ENCODE measurements around the gene EMSY.

EMSY gene

DNA sequence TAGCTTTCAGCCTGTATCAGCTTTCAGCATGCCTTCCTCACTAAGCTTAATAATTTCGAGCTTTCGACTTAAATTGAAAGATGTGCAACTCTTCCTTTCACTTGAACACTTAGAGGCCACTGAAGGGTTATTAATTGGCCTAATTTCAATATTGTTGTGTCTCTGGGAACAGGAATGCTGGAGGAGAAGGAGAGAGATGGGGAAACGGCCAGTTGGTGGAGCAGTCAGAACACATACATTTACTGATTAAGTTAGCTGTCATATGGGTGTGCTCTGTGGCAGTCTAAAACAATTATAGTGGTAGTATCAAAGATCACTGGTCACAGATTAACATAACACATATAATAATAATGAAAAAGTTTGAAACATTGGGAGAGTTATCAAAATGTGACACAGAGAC, 119.5 kb downstream of the EMSY start:
- H3K27ac ChIP-seq (replicated peaks) = no peak overlapping the region
- no peaks in the 10 kb centered on the region for H3K27me3 ChIP-seq (ENCODE audit: insufficient read depth, poor library complexity, severe bottlenecking)
- TF ChIP-seq GABPA (IDR thresholded peaks at IDR 0.05; ENCODE audit: low read depth) (no peak), SPI1 (IDR thresholded peaks at IDR 0.05; ENCODE audit: borderline replicate concordance, low read depth) (no peak), POLR2AphosphoS5 (IDR thresholded peaks at IDR 0.05; ENCODE audit: low read depth) (no peak)
- TF ChIP-seq, protein P1, sequence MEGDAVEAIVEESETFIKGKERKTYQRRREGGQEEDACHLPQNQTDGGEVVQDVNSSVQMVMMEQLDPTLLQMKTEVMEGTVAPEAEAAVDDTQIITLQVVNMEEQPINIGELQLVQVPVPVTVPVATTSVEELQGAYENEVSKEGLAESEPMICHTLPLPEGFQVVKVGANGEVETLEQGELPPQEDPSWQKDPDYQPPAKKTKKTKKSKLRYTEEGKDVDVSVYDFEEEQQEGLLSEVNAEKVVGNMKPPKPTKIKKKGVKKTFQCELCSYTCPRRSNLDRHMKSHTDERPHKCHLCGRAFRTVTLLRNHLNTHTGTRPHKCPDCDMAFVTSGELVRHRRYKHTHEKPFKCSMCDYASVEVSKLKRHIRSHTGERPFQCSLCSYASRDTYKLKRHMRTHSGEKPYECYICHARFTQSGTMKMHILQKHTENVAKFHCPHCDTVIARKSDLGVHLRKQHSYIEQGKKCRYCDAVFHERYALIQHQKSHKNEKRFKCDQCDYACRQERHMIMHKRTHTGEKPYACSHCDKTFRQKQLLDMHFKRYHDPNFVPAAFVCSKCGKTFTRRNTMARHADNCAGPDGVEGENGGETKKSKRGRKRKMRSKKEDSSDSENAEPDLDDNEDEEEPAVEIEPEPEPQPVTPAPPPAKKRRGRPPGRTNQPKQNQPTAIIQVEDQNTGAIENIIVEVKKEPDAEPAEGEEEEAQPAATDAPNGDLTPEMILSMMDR (IDR thresholded peaks at IDR 0.05; ENCODE audit: insufficient read depth, low read length) = no peak
- TF ChIP-seq, protein P2, sequence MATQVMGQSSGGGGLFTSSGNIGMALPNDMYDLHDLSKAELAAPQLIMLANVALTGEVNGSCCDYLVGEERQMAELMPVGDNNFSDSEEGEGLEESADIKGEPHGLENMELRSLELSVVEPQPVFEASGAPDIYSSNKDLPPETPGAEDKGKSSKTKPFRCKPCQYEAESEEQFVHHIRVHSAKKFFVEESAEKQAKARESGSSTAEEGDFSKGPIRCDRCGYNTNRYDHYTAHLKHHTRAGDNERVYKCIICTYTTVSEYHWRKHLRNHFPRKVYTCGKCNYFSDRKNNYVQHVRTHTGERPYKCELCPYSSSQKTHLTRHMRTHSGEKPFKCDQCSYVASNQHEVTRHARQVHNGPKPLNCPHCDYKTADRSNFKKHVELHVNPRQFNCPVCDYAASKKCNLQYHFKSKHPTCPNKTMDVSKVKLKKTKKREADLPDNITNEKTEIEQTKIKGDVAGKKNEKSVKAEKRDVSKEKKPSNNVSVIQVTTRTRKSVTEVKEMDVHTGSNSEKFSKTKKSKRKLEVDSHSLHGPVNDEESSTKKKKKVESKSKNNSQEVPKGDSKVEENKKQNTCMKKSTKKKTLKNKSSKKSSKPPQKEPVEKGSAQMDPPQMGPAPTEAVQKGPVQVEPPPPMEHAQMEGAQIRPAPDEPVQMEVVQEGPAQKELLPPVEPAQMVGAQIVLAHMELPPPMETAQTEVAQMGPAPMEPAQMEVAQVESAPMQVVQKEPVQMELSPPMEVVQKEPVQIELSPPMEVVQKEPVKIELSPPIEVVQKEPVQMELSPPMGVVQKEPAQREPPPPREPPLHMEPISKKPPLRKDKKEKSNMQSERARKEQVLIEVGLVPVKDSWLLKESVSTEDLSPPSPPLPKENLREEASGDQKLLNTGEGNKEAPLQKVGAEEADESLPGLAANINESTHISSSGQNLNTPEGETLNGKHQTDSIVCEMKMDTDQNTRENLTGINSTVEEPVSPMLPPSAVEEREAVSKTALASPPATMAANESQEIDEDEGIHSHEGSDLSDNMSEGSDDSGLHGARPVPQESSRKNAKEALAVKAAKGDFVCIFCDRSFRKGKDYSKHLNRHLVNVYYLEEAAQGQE (IDR thresholded peaks at IDR 0.05; ENCODE audit: insufficient replicate concordance, low read depth) = no peak
- no peak for DNase-seq (ENCODE audit: low read depth in 1 of 2, low spot score in 1 of 2)
- H3K4me3 ChIP-seq (replicated peaks; ENCODE audit: insufficient read depth, low read length) = no peak overlapping the region

DNA sequence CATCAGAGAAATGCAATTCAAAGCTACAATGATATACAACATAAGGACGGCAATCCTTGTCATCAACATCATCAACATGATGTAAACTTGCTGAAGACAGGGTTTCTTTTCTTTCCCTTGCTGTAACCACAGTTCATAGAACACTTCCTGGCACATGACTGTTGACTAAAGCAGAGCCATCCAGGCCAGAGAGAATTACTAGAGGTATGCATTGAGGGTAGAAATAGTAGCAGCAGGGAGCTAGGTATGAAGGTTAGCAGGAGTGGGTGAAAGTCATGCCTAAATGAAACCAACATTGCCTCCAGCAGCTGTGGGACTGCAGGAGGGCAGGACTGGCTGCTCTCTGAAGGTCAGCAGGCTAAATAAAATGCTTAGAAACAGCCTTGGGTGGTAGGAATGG, 122.0 kb downstream of the EMSY start:
- Histone ChIP-seq H3K27ac (replicated peaks) (no peak overlapping the region), H3K4me3 (replicated peaks; ENCODE audit: insufficient read depth, low read length) (no peak overlapping the region), H3K27me3 (ENCODE audit: insufficient read depth, poor library complexity, severe bottlenecking) (no peaks in the 10 kb centered on the region)
- TF ChIP-seq, protein P1 (IDR thresholded peaks at IDR 0.05; ENCODE audit: insufficient read depth, low read length) = no peak
- TF ChIP-seq SPI1 (IDR thresholded peaks at IDR 0.05; ENCODE audit: borderline replicate concordance, low read depth) = no peak
- TF ChIP-seq POLR2AphosphoS5 (IDR thresholded peaks at IDR 0.05; ENCODE audit: low read depth) = no peak
- TF ChIP-seq, protein P2 (IDR thresholded peaks at IDR 0.05; ENCODE audit: insufficient replicate concordance, low read depth) = no peak
- TF ChIP-seq GABPA (IDR thresholded peaks at IDR 0.05; ENCODE audit: low read depth) = no peak
- DNase-seq (ENCODE audit: low read depth in 1 of 2, low spot score in 1 of 2) = no peak

DNA sequence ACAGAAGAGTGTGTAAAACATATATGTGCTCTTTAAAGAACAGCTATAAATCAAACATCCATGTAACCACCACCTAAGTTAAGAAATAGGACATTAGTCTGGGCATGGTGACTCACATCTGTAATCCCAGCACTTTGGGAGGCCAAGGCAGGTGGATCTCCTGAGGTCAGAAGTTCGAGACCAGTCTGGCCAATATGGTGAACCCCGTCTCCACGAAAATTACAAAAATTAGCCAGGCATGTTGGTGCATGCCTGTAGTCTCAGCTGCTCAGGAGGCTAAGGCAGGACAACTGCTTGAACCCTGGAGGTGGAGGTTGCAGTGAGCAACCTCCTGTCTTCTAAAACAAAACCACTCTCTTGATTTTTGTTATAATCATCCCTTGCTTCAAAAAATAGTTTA, 122.4 kb downstream of the EMSY start:
- Histone ChIP-seq H3K27ac (replicated peaks) (no peak overlapping the region), H3K4me3 (replicated peaks; ENCODE audit: insufficient read depth, low read length) (no peak overlapping the region), H3K27me3 (ENCODE audit: insufficient read depth, poor library complexity, severe bottlenecking) (no peaks in the 10 kb centered on the region)
- TF ChIP-seq, protein P1 (IDR thresholded peaks at IDR 0.05; ENCODE audit: insufficient read depth, low read length) = no peak
- no peak for DNase-seq (ENCODE audit: low read depth in 1 of 2, low spot score in 1 of 2)

DNA sequence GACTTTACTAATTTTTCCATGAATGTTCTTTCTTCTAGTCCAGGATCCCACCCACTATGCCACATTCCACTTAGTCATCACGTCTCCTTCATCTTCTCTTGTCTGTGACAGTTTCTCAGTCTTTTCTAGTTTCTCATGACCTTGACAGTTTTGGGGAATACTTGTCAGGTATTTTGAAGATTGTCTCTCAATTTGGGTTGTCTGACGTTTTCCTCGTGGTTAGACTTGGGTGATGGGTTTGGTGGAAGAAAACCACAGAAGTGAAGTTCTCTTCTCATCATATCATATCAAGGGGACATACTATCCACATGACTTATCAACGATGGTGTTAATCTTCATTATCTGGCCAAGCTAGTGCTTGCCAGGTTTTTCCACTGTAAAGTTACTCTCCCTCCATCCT, 123.3 kb downstream of the EMSY start:
- H3K27me3 ChIP-seq (ENCODE audit: insufficient read depth, poor library complexity, severe bottlenecking) = no peaks in the 10 kb centered on the region
- no peak overlapping the region for H3K27ac ChIP-seq (replicated peaks)
- DNase-seq (ENCODE audit: low read depth in 1 of 2, low spot score in 1 of 2) = no peak
- TF ChIP-seq POLR2AphosphoS5 (IDR thresholded peaks at IDR 0.05; ENCODE audit: low read depth) = no peak
- TF ChIP-seq, protein P1 (IDR thresholded peaks at IDR 0.05; ENCODE audit: insufficient read depth, low read length) = no peak
- TF ChIP-seq GABPA (IDR thresholded peaks at IDR 0.05; ENCODE audit: low read depth) = no peak
- TF ChIP-seq, protein P2 (IDR thresholded peaks at IDR 0.05; ENCODE audit: insufficient replicate concordance, low read depth) = no peak
- no peak for TF ChIP-seq SPI1 (IDR thresholded peaks at IDR 0.05; ENCODE audit: borderline replicate concordance, low read depth)
- no peak overlapping the region for H3K4me3 ChIP-seq (replicated peaks; ENCODE audit: insufficient read depth, low read length)

Data from HL-60 (cell line).